ENCODE results near the gene COPZ1.

COPZ1 gene

GRCh38 chr12:54379398-54380201, 54.7 kb downstream of the COPZ1 start:
- DNase-seq, result peak; percentile 94 to 95

GRCh38 chr12:54381136-54381535, 56.2 kb downstream of the COPZ1 start:
- no peak for DNase-seq

- no peak for DNase-seq
Observed at GRCh38 chr12:54383041-54383609, 58.2 kb downstream of the COPZ1 start.

GRCh38 chr12:54384591-54385041, 59.7 kb downstream of the COPZ1 start, which contains the start of gene ZNF385A:
Gene ZNF385A, minus strand, starts transcription at chr12:54384733. Its CDS starts 219 bp downstream, at chr12:54384514.
- DNase-seq, result no peak

GRCh38 chr12:54385251-54385914, 60.5 kb downstream of the COPZ1 start:
- DNase-seq, result no peak

GRCh38 chr12:54386403-54387113, 61.6 kb downstream of the COPZ1 start:
- no peak for DNase-seq

GRCh38 chr12:54387114-54387467, 62.2 kb downstream of the COPZ1 start:
- DNase-seq, result no peak

- no peak for DNase-seq
Observed at GRCh38 chr12:54388237-54389133, 63.6 kb downstream of the COPZ1 start.

- DNase-seq, result no peak
Observed at GRCh38 chr12:54389134-54389508, 64.2 kb downstream of the COPZ1 start.

GRCh38 chr12:54389607-54390175, 64.8 kb downstream of the COPZ1 start:
- DNase-seq, result no peak

- DNase-seq, result no peak
Observed at GRCh38 chr12:54390176-54390667, 65.3 kb downstream of the COPZ1 start.

- DNase-seq, result peak; percentile 74 to 75
Observed at GRCh38 chr12:54390668-54391551, 66.0 kb downstream of the COPZ1 start.

GRCh38 chr12:54392485-54393206, 67.7 kb downstream of the COPZ1 start:
- no peak for DNase-seq

- no peak for DNase-seq
Observed at GRCh38 chr12:54393207-54393609, 68.3 kb downstream of the COPZ1 start.

- no peak for DNase-seq
Observed at GRCh38 chr12:54393743-54394142, 68.8 kb downstream of the COPZ1 start.

GRCh38 chr12:54394281-54394719, 69.4 kb downstream of the COPZ1 start:
- DNase-seq, result peak; percentile 53 to 67

GRCh38 chr12:54394986-54395385, 70.1 kb downstream of the COPZ1 start:
- DNase-seq, result no peak

GRCh38 chr12:54395545-54395944, 70.6 kb downstream of the COPZ1 start:
- no peak for DNase-seq

- DNase-seq, result no peak
Observed at GRCh38 chr12:54397157-54397556, 72.2 kb downstream of the COPZ1 start.

GRCh38 chr12:54398218-54398617, 73.3 kb downstream of the COPZ1 start:
- DNase-seq, result no peak
